ENCODE measurements around the gene TREH. TPM values are rescaled to one million over a fixed set of nuclear protein-coding genes. Genes with fewer than 3 reads are reported as not detected.
"Not testable (repeated sequence)": the region's sequence is repeated elsewhere in the genome, so short reads cannot be mapped to it uniquely, and the experiment has no call there.

Gene TREH
- total RNA-seq, 2 donors from 2014 or later = not detected

- H3K27ac ChIP-seq = no peak overlapping the region
Observed at GRCh38 chr11:118715837-118716260, 36.4 kb upstream of the TREH start.

DNA sequence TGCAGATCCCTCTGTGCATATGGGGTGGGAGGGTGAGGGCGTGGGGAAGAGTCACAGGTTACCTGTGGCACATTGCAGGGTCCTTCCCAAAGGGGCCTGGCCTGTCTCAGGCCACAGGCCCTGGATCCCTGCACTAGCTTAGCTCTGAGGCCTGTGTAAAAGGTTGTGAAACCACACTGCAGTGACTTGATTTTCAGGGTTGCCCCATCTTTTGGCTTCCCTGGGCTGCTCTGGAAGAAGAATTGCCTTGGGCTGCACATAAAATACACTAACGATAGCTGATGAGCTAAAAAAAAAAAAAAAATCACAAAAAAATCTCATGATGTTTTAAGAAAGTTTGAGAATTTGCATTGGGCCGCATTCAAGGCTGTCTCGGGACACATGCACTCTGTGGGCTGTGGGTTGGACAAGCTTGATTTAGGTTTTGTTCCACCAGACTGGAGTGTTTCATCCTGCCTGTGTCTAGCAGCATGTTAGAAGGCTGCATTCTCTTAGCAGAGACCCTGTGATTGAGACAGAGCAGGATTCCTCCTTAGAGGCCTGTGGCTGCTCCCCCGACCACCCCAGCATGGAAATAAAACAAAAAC lies 35.9 kb upstream of the TREH start:
- Histone ChIP-seq H3K9me3 (no peaks in the 10 kb centered on the region), H3K27ac (no peak overlapping the region), H3K36me3 (no peaks in the 10 kb centered on the region), H3K4me1 (no peaks in the 10 kb centered on the region), H3K27me3 (no peaks in the 10 kb centered on the region), H3K4me3 (no peak overlapping the region)
- DNase-seq (ENCODE audit: low spot score) = no peak
- no peak for TF ChIP-seq CTCF (IDR thresholded peaks at IDR 0.05)

More at GRCh38 chr11:118715837-118716260, 36.4 kb upstream of the TREH start:
- Histone ChIP-seq H3K4me3 (no peak overlapping the region), H3K4me1 (no peaks in the 10 kb centered on the region), H3K36me3 (no peaks in the 10 kb centered on the region), H3K27me3 (no peaks in the 10 kb centered on the region), H3K9me3 (no peaks in the 10 kb centered on the region)
- DNase-seq (ENCODE audit: low spot score) = no peak
- no peak for TF ChIP-seq CTCF (IDR thresholded peaks at IDR 0.05)

- Histone ChIP-seq H3K4me3 (no peak overlapping the region), H3K27ac (no peak overlapping the region), H3K4me1 (no peaks in the 10 kb centered on the region), H3K27me3 (no peaks in the 10 kb centered on the region), H3K9me3 (no peaks in the 10 kb centered on the region), H3K36me3 (no peaks in the 10 kb centered on the region)
- no peak for DNase-seq (ENCODE audit: low spot score)
- TF ChIP-seq CTCF (IDR thresholded peaks at IDR 0.05) = no peak
Observed at GRCh38 chr11:118714816-118715215, 35.4 kb upstream of the TREH start.

DNA sequence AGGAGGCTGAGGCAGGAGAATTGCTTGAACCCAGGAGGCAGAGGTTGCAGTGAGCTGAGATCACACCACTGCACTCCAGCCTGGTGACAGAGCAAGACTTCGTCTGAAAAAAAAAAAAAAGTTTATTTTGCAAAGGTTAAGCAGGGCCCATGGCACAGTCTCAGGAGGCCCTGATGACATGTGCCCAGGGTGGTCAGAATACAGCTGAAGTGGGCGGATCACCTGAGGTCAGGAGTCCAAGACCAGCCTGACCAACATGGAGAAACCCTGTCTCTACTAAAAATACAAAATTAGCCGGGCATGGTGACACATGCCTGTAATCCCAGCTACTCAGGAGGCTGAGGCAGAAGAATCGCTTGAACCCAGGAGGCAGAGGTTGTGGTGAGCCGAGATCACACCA lies 35.0 kb upstream of the TREH start:
- H3K9me3 ChIP-seq; H3K36me3 ChIP-seq; DNase-seq (ENCODE audit: low spot score); H3K4me3 ChIP-seq; H3K4me1 ChIP-seq; H3K27ac ChIP-seq; H3K27me3 ChIP-seq: not testable (repeated sequence)

DNA sequence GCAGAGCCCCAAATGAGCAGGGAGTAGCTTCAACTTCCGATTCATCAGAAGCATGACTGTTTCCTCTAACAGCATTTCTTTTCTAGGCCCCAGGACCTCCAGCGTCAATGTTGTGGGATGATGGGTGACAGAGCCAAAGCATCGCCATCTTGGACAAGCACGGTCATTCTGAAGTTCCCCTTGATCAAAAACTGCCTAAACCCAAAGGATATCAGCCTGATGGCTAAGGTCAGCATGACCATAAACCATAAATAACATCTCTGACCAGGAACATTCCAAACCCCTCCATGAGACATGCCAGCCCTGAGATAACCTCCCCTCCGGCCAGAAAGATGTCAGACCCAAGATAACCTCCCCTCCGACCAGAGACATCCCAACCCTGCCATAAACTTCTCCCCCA lies 28.8 kb upstream of the TREH start:
- no peak overlapping the region for H3K4me3 ChIP-seq

GRCh38 chr11:118706546-118706825 lies 27.0 kb upstream of the TREH start:
- Histone ChIP-seq H3K36me3 (no peaks in the 10 kb centered on the region), H3K4me3 (no peak overlapping the region), H3K27me3 (no peaks in the 10 kb centered on the region), H3K27ac (no peak overlapping the region), H3K9me3 (no peaks in the 10 kb centered on the region), H3K4me1 (no peaks in the 10 kb centered on the region)
- TF ChIP-seq CTCF (IDR thresholded peaks at IDR 0.05) = no peak
- DNase-seq (ENCODE audit: low spot score) = no peak

More for the DNA sequence above, 28.8 kb upstream of the TREH start:
- no peak for DNase-seq (ENCODE audit: low spot score)
- no peak for TF ChIP-seq CTCF (IDR thresholded peaks at IDR 0.05)
- H3K4me1 ChIP-seq = no peaks in the 10 kb centered on the region
- no peaks in the 10 kb centered on the region for H3K9me3 ChIP-seq
- no peaks in the 10 kb centered on the region for H3K27me3 ChIP-seq
- no peaks in the 10 kb centered on the region for H3K36me3 ChIP-seq
- H3K27ac ChIP-seq = no peak overlapping the region

Measured in right atrium auricular region (tissue), 2 donors.